ENCODE results near the gene TMEM108. TPM values are rescaled to one million over a fixed set of nuclear protein-coding genes. Genes with fewer than 3 reads are reported as not detected.

The TMEM108 gene
- total RNA-seq, 1 experiment from 2014 or later: not detected

DNA sequence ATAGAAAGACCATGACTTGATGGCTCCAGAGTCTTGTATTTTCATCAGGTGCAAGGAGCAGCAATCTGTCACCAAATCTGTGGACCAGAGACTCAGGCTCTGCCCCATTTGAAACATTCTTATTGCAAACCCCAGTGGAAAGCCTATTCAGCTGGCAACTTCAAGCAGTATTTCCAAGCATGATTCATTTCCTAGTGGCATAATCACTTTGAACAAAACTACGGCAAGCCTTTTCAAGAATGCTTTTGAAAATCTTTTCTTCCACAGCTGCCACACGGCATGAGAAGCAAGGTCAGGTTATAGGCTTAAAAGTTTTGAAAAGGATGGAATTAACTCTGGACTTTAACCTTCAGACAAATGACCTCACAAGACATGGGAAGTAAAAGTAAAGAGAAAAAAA is 239.6 kb downstream of the TMEM108 start (continued):
- no peak for TF ChIP-seq RAD21 (IDR thresholded peaks at IDR 0.05; ENCODE audit: low read depth)

DNA sequence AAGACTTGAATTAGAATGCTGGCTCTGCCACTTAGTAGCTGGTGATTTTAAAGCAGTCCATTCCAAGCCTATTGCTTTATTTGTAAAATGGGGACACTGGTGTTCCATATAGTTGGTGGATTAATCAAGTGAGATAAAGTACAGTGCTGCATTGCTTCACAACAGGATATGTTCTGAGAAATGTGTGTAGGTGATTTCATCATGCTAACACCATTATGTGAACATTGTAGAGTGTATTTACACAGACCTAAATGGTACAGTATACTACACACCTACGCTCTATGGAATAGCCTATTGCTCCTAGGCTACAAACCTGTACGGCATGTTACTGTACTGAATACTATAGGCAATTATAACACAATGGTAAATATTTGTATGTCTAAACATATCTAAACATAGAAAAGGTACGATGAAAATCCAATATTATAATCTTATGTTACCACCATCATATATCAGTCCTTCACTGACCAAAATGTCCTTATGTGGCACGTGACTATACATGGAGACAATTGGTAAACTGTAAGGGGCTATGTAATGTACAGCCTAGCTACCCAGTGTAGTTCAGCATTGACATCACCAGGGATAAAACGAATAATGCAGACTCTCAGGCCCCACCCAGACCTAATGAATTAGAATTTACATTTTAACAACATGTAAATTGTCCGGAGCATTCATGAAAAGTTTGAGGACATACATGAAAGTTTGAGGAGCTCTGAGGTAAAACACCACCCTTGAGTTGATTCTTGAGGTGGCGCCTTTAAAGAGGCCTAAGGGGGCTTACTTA is 240.3 kb downstream of the TMEM108 start:
- no peaks in the 10 kb centered on the region for H3K9me2 ChIP-seq (ENCODE audit: insufficient read depth)
- TF ChIP-seq, protein P1, sequence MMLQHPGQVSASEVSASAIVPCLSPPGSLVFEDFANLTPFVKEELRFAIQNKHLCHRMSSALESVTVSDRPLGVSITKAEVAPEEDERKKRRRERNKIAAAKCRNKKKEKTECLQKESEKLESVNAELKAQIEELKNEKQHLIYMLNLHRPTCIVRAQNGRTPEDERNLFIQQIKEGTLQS (IDR thresholded peaks at IDR 0.05): no peak
- TF ChIP-seq, protein P2, sequence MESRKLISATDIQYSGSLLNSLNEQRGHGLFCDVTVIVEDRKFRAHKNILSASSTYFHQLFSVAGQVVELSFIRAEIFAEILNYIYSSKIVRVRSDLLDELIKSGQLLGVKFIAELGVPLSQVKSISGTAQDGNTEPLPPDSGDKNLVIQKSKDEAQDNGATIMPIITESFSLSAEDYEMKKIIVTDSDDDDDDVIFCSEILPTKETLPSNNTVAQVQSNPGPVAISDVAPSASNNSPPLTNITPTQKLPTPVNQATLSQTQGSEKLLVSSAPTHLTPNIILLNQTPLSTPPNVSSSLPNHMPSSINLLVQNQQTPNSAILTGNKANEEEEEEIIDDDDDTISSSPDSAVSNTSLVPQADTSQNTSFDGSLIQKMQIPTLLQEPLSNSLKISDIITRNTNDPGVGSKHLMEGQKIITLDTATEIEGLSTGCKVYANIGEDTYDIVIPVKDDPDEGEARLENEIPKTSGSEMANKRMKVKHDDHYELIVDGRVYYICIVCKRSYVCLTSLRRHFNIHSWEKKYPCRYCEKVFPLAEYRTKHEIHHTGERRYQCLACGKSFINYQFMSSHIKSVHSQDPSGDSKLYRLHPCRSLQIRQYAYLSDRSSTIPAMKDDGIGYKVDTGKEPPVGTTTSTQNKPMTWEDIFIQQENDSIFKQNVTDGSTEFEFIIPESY (IDR thresholded peaks at IDR 0.05; ENCODE audit: extremely low read depth, insufficient replicate concordance, low read length): no peak
- no peaks in the 10 kb centered on the region for H4K20me1 ChIP-seq (ENCODE audit: insufficient read depth)
- H3K9me3 ChIP-seq (ENCODE audit: control insufficient read depth in 1 of 2, insufficient read depth in 1 of 2, low read depth in 1 of 2, low read length in 2 of 2): no peaks in the 10 kb centered on the region
- BruUV-seq (replicated peaks): no TSS peak
- ChIA-PET CTCF (no interaction called here), POLR2A (no interaction called here), RAD21 (ENCODE audit: low non-redundant PET in 1 of 2, low total read pairs in 2 of 2, uncharacterized antibody in 2 of 2, unreplicated experiment in 2 of 2) (no interaction called here)
- peaks cover 24% of the 10 kb centered on the region for H3K27me3 ChIP-seq (ENCODE audit: insufficient read depth, low read length)
- no peaks in the 10 kb centered on the region for H3K4me1 ChIP-seq (ENCODE audit: control insufficient read depth in 1 of 2, insufficient read depth in 2 of 2, low read length in 2 of 2)
- no peak for DNase-seq (ENCODE audit: low read depth, low spot score)
- no peak overlapping the region for H3K9ac ChIP-seq (ENCODE audit: low read length)
- intact Hi-C loops (cut with micrococcal nuclease): no loop called here
- no peaks in the 10 kb centered on the region for H3K36me3 ChIP-seq (ENCODE audit: control insufficient read depth in 1 of 2, insufficient read depth in 2 of 2, low read length in 2 of 2)
- no peaks in the 10 kb centered on the region for H3K79me2 ChIP-seq (ENCODE audit: insufficient read depth, low read length)
- no peak overlapping the region for H3K4me3 ChIP-seq (replicated peaks in 1 of 2; ENCODE audit: low read depth in 1 of 2, low read length in 2 of 2)
- H2AFZ ChIP-seq (ENCODE audit: low read depth, low read length, poor library complexity, severe bottlenecking): no peak overlapping the region
- no peak overlapping the region for H3K27ac ChIP-seq (ENCODE audit: low read depth, low read length)
- H3K4me2 ChIP-seq (ENCODE audit: low read length): no peak overlapping the region
- ATAC-seq: no peak

DNA sequence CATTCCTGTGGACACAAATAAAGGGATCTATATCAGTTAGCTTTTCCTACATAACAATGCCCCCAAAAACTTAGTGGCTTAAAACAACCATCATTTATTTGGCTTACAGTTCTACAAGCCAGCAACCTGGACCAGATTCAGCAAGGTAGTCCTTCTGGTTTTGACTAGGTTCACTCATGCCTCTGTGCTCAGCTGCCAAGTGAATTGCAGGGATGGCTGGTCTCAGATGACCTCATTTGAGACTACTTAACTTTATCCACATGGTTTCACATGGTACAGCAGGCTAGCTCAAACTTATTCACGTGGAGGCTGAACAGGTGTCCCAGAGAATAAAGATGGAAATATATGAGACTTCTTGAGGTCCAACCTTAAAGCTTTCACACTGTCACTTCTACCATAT is 242.4 kb downstream of the TMEM108 start:
- intact Hi-C loops (cut with micrococcal nuclease): no loop called here
- no peak overlapping the region for H2AFZ ChIP-seq (ENCODE audit: low read depth, low read length, poor library complexity, severe bottlenecking)
- no peaks in the 10 kb centered on the region for H3K4me1 ChIP-seq (ENCODE audit: control insufficient read depth in 1 of 2, insufficient read depth in 2 of 2, low read length in 2 of 2)
- no peaks in the 10 kb centered on the region for H3K9me3 ChIP-seq (ENCODE audit: control insufficient read depth in 1 of 2, insufficient read depth in 1 of 2, low read depth in 1 of 2, low read length in 2 of 2)
- no peaks in the 10 kb centered on the region for H3K9me2 ChIP-seq (ENCODE audit: insufficient read depth)
- H3K79me2 ChIP-seq (ENCODE audit: insufficient read depth, low read length): no peaks in the 10 kb centered on the region
- no peak for TF ChIP-seq YY1 (IDR thresholded peaks at IDR 0.05; ENCODE audit: extremely low read depth, insufficient replicate concordance, low read depth, low read length)
- TF ChIP-seq POLR2AphosphoS5 (IDR thresholded peaks at IDR 0.05; ENCODE audit: low read depth, low read length): no peak
- TF ChIP-seq, protein P3, sequence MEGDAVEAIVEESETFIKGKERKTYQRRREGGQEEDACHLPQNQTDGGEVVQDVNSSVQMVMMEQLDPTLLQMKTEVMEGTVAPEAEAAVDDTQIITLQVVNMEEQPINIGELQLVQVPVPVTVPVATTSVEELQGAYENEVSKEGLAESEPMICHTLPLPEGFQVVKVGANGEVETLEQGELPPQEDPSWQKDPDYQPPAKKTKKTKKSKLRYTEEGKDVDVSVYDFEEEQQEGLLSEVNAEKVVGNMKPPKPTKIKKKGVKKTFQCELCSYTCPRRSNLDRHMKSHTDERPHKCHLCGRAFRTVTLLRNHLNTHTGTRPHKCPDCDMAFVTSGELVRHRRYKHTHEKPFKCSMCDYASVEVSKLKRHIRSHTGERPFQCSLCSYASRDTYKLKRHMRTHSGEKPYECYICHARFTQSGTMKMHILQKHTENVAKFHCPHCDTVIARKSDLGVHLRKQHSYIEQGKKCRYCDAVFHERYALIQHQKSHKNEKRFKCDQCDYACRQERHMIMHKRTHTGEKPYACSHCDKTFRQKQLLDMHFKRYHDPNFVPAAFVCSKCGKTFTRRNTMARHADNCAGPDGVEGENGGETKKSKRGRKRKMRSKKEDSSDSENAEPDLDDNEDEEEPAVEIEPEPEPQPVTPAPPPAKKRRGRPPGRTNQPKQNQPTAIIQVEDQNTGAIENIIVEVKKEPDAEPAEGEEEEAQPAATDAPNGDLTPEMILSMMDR (IDR thresholded peaks at IDR 0.05 in 2 of 3, conservative IDR thresholded peaks at IDR 0.05 in 1 of 3; ENCODE audit: borderline replicate concordance in 1 of 3, insufficient read depth in 1 of 3, low read depth in 2 of 3, low read length in 2 of 3): no peak
- TF ChIP-seq FOSL1 (IDR thresholded peaks at IDR 0.05; ENCODE audit: low read depth): no peak
- no peak for TF ChIP-seq EZH2 (IDR thresholded peaks at IDR 0.05)
- TF ChIP-seq RAD21 (IDR thresholded peaks at IDR 0.05; ENCODE audit: low read depth): no peak
- no peak for TF ChIP-seq ELF1 (IDR thresholded peaks at IDR 0.05; ENCODE audit: borderline replicate concordance, low read depth)
- TF ChIP-seq SRF (IDR thresholded peaks at IDR 0.05; ENCODE audit: low read depth): no peak
- no TSS peak for BruUV-seq (replicated peaks)
- no peak for DNase-seq (ENCODE audit: low read depth, low spot score)
- H3K36me3 ChIP-seq (ENCODE audit: control insufficient read depth in 1 of 2, insufficient read depth in 2 of 2, low read length in 2 of 2): no peaks in the 10 kb centered on the region
- ChIA-PET RAD21 (ENCODE audit: low non-redundant PET in 1 of 2, low total read pairs in 2 of 2, uncharacterized antibody in 2 of 2, unreplicated experiment in 2 of 2) (no interaction called here), POLR2A (no interaction called here), CTCF (no interaction called here)
- no peak overlapping the region for H3K9ac ChIP-seq (ENCODE audit: low read length)
- H3K4me2 ChIP-seq (ENCODE audit: low read length): no peak overlapping the region
- no peak overlapping the region for H3K27ac ChIP-seq (ENCODE audit: low read depth, low read length)
- H4K20me1 ChIP-seq (ENCODE audit: insufficient read depth): no peaks in the 10 kb centered on the region
- no peak for ATAC-seq
- H3K4me3 ChIP-seq (replicated peaks in 1 of 2; ENCODE audit: low read depth in 1 of 2, low read length in 2 of 2): no peak overlapping the region
- peaks cover 35% of the 10 kb centered on the region for H3K27me3 ChIP-seq (ENCODE audit: insufficient read depth, low read length)
